GM04503 (cell line): ENCODE measurements around the gene C9orf50.

Experiments used
- DNase-seq: peaks from one replicate; pipeline ENCODE4 v3.0.0-alpha.2; 2012; ENCODE audit warnings: low read depth

The C9orf50 gene

GRCh38 chr9:129631674-129632129, 10.8 kb upstream of the C9orf50 start:
- DNase-seq = no peak

DNA sequence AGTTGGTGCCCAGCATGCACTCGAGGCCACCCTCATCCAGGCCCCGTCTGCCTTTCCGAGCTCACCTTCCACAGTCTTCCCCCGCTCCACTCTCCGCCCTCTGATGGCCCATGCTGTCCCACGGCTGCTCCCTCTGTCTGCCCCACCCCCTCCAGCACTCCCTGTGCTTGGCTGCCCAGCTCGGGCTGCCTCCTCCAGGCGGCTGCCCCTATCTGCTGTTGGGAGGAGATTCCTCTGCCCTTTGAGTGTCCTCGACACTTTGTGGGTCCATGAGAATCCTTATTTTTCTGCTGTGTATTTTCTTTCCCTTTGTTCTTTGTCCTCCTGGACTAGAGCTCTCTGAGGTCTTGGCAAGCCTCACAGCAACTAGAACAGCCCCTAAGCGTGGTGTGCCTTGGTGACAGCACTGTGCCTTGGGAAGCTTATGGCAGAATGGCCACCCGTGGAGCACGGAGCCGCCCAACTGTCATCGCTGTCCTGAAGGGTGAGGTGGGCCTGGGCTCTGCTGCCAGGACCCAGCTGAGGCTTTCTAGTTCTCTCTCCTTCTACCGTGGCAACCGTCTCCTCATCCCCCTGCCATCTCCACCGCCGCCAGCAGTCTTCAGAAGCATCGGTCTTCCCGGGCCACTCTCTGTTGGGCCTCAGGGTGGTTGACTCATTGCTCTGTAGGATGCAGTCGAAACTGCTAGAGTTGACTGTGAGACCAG, 10.2 kb upstream of the C9orf50 start:
- DNase-seq = no peak

DNA sequence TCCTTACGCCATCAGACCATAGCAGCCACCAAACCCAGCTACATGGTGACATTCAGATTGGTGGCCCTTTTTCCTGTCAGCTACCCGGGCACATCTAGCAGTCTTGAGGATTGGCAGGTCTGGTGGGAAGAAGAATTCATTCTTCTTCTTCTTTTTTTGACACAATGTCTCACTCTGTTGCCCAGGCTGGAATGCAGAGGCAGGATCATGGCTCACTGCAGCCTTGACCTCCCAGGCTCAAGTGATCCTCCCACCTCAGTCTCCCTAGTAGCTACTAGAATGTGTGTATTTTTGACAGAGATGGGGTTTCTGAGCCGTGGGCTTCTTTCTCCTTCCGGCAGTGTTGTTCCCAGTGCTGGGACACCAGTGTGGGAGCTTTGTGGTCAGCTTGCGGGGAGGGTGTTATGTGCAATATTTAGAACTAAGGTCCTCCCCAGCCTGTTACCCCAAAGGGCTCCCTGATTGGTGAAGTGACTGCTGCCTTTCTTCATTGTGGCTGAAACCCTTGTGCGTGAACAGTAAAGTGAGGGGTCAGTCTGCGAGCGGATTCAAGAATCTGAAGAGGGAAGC, 8.4 kb upstream of the C9orf50 start:
- DNase-seq = no peak

DNA sequence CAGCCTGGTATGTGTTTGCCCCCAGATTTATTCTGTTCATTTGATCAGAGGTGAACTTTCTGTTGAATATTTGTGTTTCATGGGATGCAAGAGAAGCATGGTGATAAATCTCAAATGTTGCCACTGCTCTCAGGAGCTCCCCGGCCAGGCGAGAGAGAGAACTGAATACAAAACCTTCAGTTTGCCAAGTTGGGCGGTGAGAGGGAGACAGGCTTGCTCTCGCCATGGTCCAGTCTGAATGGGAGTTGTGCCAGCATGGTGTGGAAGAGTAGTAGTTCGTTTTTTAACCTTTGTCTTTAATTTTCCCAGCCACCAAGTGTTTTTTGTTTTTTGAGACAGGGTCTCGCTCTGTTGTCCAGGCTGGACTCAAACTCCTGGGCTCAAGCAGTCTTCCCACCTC, 7.8 kb upstream of the C9orf50 start:
- DNase-seq = no peak

GRCh38 chr9:129627556-129628440, 6.9 kb upstream of the C9orf50 start:
- DNase-seq = no peak

DNA sequence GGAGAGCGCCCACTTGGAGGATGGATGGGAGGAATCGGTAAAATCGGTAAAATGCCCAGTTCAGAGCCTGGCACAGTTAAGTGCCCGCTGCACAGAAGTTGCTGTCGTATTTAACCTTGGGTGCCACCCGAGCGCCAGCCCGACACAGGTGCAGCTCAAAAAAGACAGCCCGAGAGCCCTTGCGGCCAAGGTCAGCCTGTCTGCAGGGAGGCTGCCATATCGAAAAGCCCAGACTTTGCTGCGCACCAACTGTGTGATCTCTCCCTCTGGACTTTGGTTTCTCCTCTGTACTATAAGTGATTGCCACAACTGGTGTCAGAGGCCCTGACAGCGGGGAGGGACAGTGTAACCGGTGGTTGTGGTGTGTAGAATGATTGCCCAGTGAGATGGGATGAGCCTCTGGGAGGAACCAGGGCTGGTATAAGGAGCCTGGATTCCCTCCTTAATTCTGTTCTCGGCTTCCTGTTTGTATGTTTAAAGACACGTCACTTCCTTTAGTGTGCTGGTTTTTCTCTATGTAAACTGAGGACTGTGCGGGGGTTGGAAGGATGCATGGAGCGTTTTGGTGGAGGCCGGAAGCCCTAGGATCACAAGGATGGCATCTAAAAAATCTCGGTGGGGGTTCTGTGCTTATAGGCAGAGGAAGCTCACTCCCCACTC, 5.9 kb upstream of the C9orf50 start:
- peak; percentile 49 for DNase-seq

- no peak for DNase-seq
Observed at GRCh38 chr9:129626079-129626624, 5.3 kb upstream of the C9orf50 start, which contains the start of gene NTMT1. Gene NTMT1 (plus strand): TSS chr9:129626163. CDS start chr9:129632704, 6,541 bp downstream.

- DNase-seq = no peak
Observed at GRCh38 chr9:129624947-129625346, 4.0 kb upstream of the C9orf50 start.

DNA sequence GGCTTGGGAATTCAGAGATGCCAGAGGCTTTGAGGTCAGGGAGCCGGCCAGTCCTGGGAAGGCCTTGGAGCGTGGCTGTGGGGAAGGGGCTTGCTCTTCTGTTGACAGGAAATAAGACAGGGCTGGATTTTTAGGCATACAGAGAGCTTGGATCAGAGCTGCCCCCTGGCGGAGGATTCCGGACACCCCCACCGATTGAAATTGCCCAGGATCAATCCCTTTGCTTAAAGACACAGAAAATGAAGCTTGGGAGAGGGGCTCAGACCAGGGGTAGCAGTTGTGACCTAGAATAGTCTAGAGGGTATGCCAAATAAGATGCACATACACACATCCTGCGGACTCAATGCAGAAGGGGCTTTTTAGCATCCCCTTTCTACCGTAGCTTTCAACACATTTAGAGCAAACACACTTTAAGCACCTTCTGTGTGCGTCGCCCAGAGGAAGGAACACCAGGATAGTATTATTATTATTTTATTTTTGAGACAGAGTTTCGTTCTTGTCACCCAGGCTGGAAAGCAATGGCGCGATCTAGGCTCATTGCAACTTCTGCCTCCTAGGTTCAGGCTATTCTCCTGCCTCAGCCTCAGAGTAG, 3.4 kb upstream of the C9orf50 start:
- DNase-seq = no peak

DNA sequence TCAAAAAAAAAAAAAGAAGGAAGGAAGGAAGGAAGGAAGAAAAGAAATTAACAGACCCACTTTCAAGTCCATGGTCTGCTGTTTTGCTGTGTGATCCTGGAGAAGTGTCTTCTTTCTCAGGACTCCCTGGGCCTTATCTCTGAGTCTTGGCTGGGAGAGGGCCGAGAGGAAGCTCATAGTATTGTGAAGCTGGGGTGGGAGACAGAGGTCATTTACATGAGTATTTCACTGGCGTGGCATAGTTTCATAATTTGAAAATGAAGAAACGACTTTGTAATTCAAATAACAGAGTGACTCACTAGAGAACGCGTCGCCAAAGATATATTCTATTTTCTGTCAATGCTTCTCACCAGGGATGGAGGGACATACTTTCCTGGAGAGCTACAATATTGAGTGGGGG, 2.4 kb upstream of the C9orf50 start:
- DNase-seq = no peak

GRCh38 chr9:129619787-129620668, 873 bp downstream of the C9orf50 start:
- DNase-seq = no peak

DNA sequence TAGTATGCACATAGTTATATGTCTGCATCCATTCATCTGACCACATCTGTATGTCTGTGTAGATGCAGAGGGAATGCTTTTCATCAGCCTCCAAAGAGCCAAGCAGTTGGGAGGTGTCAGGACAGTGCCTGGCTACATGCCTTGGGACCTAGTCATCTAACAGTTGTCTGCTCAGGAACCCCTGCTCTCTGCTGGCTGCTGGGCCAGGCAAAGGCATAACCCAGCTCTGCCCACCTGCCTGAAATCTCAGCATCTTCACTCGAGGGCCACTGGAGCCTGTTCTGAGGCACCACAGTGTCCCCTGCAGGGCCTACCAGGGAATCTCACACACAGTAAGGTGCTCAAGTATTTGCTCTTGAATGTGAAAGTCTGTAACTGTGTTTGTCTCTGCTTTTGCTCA, 3.7 kb downstream of the C9orf50 start:
- peak; percentile 30 for DNase-seq

DNA sequence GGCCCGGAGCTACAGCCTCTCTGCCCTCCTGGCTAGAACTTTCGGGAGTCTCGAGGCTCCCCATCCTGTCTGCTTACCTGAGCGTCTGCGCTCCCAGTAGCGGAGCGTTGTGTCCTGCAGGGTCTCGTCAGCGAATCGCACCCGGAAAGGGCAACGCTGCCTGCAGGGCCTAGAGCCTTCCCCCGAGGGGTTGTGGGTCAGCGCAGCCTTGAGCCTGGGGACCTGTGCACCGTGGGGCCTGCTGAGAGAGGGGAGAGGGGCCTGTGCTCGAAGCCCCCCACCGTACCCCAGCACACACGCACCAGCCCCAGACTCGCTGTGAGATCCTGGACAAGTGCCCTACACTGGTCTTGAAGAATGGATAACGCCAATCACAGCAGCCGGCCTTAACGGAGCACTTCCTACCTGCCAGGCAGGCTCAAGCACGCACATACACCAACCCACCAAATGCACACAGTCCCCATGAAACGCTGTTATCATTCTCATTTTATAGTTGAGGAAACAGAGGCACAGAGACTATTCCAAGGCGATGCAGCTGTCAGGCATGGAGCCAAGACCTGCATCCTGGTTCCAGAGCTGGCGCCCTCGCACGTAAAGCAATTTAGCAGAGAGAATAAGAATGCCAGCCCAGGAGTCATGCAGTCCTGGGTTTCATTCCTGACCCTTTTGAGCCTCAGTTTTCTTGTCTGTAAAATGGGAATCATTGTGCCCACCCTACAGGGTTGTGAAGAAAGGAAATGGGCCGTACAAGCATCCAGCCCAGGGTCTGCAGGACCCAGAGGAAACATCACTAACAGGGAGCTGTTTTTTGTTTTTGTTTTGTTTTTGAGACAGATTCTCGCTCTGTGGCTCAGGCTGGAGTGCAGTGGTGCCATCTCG, 5.3 kb downstream of the C9orf50 start:
- no peak for DNase-seq

DNA sequence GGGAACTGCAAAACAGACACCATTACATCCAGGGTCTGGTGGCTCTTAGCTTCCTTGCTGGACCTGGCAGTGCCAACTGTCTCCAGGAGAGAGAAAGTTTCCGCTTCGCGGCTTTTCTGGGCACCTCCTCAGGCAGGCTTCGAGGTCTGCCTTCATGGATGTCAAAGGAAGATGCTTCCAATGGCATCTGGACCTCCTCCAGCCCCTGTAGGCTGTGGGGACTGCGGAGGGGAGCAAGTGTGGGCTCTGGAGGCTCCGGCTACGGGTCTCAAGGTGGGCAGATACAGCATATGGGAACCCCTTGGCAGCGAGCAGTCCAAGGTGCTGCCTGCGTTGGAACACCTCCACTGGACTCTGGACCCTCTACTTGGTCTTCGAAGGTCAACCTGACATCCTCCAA, 6.0 kb downstream of the C9orf50 start:
- DNase-seq = no peak

DNA sequence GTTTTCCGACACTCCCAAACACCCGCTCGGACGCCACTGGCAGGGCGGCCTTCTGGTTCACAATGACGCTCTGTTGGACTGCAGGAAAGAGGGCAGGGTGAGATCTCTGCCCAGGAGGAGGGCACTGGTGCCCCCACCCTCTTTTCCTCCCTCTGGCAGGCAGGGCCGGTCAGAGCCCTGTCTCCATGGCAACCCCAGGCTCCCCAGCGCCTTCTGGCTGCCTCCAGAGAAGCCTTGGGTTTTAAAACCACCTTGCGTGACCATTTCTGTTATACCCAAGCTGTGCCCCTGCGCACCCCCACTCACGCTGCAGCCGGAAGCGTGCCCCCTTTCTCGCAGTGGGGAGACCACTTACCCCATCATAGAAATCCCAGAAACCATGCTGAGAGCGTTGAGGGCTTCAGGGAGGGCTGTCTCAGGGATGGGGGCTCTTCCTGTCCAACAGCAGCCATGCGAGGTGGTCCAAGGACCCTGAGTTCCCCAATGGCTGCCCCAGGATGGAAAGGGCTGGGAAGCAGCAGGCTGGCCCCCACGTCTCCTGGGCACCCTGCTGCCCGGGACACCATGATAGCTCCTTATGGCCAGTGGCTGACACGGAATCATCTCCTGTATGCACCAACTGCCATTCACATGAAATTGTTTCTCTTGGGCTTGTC, 7.3 kb downstream of the C9orf50 start:
- DNase-seq = no peak

GRCh38 chr9:129612815-129613519, 7.9 kb downstream of the C9orf50 start:
- DNase-seq = no peak

GRCh38 chr9:129612123-129612522, 8.8 kb downstream of the C9orf50 start:
- no peak for DNase-seq

DNA sequence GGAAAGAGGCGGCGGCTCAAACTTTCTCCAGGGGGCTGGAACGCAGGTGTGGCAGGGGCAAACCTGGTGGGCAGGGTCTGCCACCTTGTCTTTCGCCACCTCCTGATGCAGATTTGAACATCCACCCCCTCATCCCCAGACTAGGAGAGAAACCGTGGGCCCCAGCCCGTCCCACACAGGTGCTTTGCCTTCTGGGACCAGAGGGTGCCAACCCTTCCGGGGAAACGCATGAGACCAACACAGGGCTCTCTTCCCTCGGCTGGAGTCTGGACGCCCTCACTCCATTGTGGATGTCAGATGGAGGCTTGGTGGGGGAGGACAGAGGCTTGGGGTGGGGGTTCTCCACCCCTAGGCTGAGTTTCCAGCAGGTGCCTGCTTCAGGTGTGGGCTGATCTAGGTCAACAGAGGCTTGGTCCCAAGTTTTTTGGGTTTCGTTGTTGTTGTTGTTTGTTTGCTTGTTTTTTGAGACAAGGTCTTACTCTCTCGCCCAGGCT, 9.5 kb downstream of the C9orf50 start:
- DNase-seq = no peak
